ENCODE measurements around the gene MAP2.

The MAP2 gene

DNA sequence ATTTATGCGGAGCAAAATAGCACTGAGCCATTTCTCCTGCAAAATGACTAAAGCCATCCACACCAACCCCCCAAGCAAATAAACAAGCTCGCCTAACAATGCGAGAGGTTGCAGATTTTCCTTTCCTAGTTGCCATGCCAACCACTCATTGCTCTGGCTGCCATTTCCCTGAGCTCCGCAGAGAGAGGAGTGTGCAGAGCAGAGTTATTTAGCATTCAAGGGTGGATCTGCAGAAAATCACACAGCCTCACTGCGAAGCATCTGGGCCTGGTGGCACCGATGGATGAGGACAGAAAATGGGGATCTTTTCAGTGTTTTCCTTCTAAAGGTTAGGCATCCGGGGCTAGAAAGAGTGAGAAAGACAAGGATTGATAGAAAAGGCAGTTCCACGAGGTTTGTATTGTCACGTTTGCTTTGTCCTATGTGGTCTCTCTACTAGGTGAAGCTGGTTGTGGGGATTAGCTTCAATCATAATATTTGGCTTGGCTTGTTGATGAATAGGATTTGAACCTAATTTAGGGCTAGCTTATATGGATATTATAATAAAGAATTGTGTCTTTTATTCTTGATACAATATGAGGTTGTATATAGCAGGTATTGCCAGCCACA lies 237.5 kb downstream of the MAP2 start:
- DNase-seq: no peak
- ATAC-seq: no peak

DNA sequence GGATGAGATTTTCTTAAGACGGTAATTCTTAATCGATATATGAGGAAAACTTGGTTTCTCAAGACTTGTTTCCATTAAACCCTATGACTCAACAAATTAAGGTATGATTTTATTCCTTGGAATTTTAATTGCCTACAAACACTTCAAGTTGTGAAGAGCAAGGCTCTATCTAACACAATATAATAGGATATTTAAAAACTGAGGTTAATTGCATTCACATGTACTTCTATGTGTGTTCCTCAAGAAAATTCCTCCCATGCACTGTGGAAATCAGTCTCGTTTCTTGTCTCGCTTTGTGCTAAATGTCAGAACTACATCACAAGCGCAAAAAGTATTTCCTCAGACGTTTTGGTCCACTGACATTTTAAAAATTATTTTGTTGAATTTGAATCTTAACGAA lies 238.2 kb downstream of the MAP2 start:
- ATAC-seq: no peak
- DNase-seq: no peak

GRCh38 chr2:209663139-209663538 lies 239.3 kb downstream of the MAP2 start:
- ATAC-seq (no peak), DNase-seq (no peak)

- ATAC-seq (no peak), DNase-seq (no peak)
Measured at GRCh38 chr2:209663656-209664055, 239.8 kb downstream of the MAP2 start.

GRCh38 chr2:209666296-209666695 lies 242.4 kb downstream of the MAP2 start:
- ATAC-seq (no peak), DNase-seq (no peak)

GRCh38 chr2:209671020-209671680 lies 247.3 kb downstream of the MAP2 start:
- no peak for DNase-seq
- ATAC-seq: no peak

GRCh38 chr2:209673811-209674210 lies 250.0 kb downstream of the MAP2 start:
- ATAC-seq: no peak
- no peak for DNase-seq

- DNase-seq (no peak), ATAC-seq (no peak)
Measured at GRCh38 chr2:209680596-209680995, 256.7 kb downstream of the MAP2 start.

GRCh38 chr2:209681201-209681735 lies 257.4 kb downstream of the MAP2 start:
- ATAC-seq: no peak
- DNase-seq: no peak

DNA sequence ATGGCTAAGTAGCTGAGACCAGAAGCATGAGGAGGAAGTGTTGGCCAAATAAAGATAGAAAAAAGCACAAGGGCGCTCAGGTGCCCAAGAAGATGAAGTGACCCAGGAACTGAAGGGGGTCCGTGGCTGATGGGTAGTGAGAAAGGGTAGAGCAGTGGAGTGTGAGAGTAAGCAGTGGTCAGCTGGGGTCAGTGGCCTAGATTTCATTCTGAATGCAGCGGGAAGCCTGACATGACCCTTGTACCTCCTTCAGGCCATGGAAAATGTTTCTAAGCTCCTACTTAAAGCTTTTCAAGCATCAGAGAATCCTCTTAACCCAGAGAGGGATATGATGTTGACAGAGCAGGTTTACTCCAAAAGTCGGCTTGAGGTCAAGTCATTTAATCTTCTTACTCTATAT lies 258.8 kb downstream of the MAP2 start:
- no peak for DNase-seq
- no peak for ATAC-seq

GRCh38 chr2:209685340-209685739 lies 261.5 kb downstream of the MAP2 start:
- no peak for DNase-seq
- no peak for ATAC-seq

GRCh38 chr2:209685963-209686362 lies 262.1 kb downstream of the MAP2 start:
- DNase-seq (no peak), ATAC-seq (no peak)

- ATAC-seq (no peak), DNase-seq (no peak)
Measured at GRCh38 chr2:209686448-209686847, 262.6 kb downstream of the MAP2 start.

DNA sequence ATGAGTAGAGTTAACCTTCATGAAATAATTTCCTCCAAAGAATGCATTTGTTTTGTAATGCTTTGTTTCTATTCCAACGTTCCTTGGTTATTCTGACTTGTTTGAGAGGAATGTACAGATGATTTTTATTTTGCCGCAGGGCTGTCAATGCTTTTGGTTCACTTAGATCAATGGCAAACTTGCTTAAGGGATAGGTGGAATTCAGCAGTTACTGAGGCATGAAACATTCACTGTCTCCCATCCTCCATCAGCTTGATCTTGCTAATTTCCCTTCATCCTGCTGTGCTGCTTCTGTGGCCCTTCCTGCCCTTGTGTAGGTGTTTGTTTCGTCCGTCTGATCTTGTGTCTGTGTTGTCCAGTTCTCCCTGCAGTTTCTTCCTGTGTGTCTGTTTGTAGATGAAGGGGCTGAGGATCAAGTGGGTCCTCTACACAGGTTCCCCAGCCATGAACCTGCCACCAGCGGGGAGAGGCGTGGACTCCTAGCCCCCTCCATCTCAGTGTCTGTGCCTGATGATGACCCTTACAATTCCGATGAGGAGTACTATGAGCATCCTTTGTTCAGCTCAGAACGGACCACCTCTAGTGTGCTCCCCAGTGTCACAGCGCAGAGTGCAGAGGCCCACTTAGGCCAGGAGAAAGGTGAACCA lies 263.6 kb downstream of the MAP2 start:
- ATAC-seq (no peak), DNase-seq (no peak)

GRCh38 chr2:209688385-209688784 lies 264.5 kb downstream of the MAP2 start:
- DNase-seq (no peak), ATAC-seq (no peak)

DNA sequence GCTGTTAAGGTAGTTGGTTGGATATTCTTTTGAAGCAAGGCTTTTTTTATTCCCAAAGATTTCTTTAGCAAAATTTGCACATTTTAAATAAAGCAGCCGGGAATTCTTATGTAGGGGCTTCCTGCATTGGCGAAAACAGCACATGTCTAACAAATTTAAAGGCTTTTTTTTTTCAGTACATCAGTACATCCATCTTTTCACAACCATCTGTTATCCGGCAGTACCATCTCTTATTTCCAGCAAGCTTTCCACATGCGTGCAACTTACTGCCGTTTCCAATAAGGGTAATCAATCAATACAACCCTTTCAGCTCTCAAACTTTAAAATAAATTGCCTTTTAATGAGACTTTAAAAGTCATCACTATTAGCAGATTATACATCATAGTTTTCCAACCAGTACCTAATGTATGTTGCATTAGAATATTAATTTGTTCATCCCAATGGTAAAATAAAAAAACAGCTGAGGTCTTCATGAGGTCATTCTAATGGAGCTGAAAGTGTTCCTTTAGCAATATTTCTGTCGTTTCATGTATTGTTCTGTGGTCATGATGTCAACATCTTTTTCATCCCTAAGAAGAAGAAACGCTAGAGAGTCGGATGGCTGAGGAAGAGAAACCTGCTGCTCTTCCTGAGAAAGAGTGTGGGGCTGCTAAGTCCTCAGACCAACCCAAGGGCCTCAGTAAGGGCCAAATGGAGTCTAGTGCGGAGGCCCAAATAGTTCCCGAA lies 266.3 kb downstream of the MAP2 start:
- ATAC-seq (no peak), DNase-seq (no peak)

DNA sequence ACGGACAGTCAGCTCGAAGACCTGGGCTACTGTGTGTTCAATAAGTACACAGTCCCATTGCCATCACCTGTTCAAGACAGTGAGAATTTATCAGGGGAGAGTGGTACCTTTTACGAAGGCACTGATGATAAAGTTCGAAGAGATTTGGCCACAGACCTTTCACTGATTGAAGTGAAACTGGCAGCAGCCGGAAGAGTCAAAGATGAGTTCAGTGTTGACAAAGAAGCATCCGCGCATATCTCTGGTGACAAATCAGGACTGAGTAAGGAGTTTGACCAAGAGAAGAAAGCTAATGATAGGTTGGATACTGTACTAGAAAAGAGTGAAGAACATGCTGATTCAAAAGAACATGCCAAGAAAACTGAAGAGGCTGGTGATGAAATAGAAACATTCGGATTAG lies 270.9 kb downstream of the MAP2 start:
- no peak for ATAC-seq
- DNase-seq: no peak

DNA sequence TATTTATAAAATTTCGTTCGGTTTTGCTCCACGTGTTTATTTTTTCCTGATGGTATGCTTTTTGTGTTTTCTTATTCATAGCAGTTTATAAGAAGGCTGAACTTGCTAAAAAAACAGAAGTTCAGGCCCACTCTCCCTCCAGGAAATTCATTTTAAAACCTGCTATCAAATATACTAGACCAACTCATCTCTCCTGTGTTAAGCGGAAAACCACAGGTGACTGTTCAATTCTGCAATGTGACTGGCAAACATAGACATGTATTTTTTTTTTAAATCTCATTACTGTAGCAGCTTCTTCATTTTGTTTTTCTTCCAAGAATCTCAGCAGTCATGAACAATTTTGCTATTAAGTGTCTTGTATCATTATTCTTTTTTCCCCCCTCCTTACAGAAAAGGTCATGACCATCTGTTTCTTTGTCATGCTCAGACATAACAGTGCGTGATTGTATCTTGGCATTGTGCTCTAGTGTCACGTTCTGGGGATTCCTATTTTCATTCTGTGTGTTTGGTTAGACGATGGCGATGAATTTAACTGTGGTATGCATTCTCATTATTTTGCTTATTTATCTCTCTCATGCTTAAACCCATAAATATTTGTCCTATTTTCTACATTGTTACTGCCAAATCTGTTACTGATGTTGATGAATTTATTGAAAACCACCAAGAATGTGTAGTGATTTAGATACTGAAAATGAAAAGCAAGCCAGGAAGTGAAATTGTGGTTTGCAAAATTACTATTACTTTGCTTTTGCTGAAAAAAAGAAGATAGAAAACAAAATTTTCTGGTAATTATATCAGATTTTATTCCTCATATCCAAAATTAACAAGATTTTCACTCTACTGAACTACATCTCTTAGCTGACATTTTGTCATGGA lies 273.2 kb downstream of the MAP2 start:
- no peak for DNase-seq
- ATAC-seq: no peak

- DNase-seq: no peak
Measured at GRCh38 chr2:209702775-209703174, 278.9 kb downstream of the MAP2 start.

DNA sequence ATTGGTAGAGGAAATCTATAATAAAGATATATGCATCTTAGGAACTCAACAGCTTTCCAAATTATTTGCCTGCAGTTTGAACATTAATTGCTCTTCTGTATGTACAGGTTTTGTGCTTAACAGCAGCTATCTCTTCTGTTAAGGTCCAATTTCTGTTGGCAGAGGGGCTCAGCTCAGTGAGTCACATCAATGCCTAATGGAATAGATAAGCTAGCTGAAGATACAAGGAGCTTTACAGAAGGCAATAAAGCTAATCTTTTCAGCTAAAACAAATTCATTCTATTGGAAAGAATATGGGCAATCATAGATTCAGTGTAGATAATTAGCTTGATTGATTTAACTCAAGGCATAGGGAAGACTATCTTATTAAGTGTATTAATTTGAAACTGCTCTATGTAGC lies 289.4 kb downstream of the MAP2 start:
- ATAC-seq (no peak), DNase-seq (no peak)

More at GRCh38 chr2:209702775-209703174, 278.9 kb downstream of the MAP2 start:
- no peak for ATAC-seq

GRCh38 chr2:209719034-209719433 lies 295.2 kb downstream of the MAP2 start:
- no peak for DNase-seq
- no peak for ATAC-seq

GRCh38 chr2:209721497-209721896 lies 297.6 kb downstream of the MAP2 start:
- ATAC-seq: no peak
- DNase-seq: no peak

All from stimulated activated naive CD8-positive, alpha-beta T cell treated with anti-CD3 and anti-CD28 coated beads, Interleukin-15, Interleukin-2, amounts not matched to agents 100 U/mL and 50 U/mL, for 24 hours (primary cell).